HG03342 (cell line): ENCODE data around the gene TSPAN4.

ENCODE experiments used
- ATAC-seq: cut with Tn5 transposase; IDR thresholded peaks from one replicate; pipeline ENCODE4 v1.9.1; 2021; ENCODE audit warnings: mild to moderate bottlenecking, moderate library complexity; ENCODE audit not compliant: unreplicated experiment

The TSPAN4 gene

DNA sequence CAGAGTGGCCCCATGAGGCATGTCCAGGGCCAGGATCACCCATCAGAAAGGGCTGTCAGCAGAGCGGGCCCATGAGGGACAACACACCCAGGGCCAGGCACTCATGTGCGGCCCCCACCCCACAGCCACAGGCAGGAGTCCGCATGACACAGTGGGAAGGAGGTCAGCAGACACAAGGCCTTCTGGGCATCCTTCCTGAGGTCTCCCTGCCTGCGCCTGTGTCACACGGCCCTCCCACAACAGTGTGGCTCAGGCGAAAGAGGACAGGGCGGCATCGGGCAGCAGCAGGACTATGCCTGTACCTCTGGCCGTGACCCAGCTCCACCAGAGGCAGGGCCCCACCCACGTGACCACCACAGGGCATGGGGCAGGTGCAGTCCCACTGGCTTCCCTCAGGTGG is 40.9 kb downstream of the TSPAN4 start:
- no peak for ATAC-seq

DNA sequence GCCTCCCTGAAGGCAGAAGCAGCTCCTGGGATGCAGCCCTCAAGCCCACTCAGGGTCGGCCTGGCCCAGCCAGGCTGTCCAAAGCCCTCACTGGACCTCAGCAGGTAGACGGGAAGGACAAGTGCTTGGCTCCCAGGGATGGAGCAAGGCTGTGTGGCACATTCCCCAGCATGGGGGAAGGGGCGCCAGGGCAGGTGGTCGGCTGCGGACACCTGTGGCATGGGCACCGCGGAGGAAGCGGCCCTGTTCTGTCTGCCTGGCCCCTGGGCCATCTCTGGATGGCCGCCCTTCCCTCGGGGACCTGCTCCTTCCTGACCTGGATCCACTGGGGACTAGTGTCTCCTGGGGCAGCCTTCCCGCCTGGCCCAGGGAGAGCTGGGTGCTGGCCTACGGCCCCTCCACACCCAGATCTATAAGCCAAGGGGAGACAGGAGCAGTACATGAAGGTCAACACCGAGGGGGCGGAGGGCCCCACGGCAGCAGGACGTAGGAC is 42.0 kb downstream of the TSPAN4 start:
- no peak for ATAC-seq

- no peak for ATAC-seq
Observed at GRCh38 chr11:886568-886967, 43.9 kb downstream of the TSPAN4 start.

- ATAC-seq = no peak
Observed at GRCh38 chr11:887589-887988, 44.9 kb downstream of the TSPAN4 start.

DNA sequence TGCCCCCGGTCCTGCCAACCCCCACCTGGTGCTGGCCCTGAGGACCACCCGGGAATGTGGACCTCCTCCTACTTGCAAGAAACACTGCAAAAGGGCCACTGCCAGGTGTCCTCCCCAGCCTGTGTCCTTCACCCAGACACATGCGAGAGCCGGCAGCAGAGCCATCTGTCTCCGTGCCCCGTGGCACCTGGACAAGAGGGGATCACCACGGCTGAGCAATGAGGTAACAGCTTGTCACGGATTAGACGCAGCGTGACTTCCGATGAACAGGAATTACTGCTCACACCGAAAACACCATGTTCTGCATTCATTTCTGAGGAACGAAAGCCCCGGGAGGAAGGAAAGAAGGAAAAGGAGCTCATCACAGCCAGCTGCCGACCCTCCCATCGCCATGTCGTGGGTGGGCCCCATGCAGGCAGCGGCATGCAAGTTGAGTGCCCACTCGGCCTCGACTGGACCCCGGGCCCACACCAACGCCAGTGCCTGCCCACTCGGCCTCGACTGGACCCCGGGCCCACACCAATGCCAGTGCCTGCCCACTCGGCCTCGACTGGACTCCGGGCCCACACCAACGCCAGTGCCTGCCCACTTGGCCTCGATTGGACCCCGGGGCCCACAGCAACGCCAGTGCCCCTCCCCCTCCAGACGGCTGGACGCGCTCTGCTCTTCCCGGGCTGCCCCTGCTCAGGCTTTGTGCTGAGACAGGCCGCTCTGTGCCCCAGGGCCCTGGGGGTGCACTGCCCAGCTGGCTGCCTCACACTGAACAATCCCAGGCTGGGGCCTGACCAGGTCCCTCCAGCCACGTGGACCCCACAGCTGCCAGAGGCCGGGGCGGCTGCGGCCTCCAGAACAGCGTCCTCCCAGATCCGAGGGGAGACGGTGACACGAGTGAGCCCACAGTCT is 45.9 kb downstream of the TSPAN4 start:
- ATAC-seq = no peak

- no peak for ATAC-seq
Observed at GRCh38 chr11:889257-889656, 46.6 kb downstream of the TSPAN4 start.

GRCh38 chr11:889687-890475 is 47.2 kb downstream of the TSPAN4 start:
- no peak for ATAC-seq

GRCh38 chr11:890794-891540 is 48.3 kb downstream of the TSPAN4 start:
- ATAC-seq = no peak

GRCh38 chr11:893008-893654 is 50.5 kb downstream of the TSPAN4 start:
- no peak for ATAC-seq

DNA sequence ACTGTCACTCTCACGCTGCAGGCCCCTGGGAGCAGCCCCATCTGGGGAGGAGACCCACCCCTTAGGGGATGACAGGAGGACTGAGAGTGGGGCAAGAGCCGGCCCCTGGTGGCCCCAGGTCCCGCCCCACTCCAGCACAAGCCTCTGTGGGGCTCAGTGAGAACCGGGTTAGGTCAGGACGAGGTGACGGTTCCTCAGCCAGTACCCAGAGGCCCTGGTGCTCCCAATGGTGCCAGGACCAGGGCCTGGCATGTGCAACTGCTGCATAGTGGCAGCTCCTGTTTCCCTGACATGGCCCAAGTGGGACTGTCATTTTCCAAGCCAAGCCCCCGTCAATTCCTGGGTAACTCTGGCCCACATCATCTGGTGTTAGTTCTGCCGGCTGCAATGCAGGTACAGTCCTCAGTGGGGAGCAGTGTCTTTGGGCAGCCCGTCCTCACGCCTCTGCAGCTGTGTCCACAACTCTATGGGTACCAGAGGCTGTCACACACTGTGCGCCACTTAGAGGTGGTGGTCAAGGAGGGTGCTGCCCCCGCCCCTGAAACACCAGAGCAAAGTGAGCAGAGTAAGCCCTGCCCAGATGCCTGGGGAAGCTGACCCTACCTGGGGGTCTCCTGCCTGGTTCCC is 52.0 kb downstream of the TSPAN4 start:
- no peak for ATAC-seq

DNA sequence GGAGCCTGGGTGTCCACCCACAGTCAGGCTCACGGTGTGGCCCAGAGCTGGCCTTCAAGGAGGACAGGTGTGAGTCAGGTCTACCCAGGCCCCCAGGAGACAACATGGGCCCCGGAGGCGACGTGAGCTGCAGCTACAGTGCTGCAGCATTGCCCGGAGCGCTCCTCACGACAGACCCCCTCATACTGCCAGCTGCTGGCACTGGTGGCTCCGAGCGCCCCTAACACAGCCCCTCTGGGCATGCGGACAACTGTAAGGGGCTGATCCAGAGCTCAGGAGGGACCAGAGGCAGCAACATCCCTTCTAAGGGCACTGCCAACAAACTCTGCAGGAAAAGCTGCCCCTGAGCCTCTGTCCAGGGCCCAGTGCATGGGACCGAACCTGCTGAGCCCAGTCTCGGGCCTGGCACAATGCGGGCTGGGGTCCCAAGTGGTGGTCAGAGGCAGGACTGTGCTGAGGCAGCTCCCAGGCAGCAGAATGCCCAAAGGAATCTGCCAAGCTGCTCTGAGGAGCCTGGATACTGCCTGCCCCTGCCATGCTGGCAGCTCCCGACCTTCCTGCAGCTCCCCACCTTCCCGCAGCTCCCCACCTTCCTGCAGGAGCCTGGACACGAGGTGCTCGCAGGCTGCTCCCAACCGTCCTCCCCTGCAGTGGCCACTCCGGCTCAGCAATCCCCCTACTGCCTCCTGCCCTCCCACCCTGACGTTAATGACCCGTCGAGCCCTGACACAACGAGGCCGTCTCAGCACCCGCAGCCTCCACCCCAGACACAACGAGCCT is 52.9 kb downstream of the TSPAN4 start:
- ATAC-seq = no peak

DNA sequence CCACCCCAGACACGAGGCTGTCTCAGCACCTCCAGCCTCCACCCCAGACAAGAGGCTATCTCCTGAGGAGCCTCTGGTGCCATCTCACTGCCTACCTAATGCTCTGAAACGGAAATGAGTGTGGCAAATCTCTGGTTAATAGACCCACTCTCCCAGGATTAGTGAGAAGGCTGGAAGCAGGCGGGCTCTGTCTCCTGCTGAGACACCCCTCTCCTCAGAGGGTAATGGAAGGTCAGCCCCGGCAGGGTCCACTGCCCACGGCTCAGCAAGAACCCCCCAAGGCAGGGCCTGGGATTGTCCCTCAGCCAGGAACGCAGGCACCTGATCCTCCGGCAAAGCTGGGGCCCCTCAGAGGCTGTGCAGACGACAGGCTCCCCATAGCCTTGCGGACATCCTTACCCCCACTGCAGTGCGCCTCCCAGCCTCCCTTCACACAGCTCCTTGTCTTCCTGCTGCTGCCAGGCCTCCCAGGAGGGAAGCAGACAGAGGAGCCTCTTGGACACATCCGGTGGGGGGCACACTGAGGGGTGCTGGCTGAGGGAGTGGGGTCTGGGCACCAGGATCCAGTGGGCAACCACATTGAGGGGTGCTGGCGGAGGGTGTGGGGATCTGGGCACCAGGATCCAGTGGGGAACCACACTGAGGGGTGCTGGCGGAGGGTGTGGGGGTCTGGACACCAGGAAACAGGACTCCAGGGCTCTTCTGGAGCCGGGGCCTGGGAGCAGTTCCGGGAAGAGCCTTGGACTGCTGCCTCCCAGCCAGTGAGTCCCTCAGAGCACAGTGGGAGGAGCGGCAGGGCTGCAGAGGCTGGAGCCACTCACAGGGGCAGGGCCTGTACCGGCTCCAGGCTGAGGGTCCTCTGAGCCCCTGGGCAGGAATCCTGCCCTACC is 54.8 kb downstream of the TSPAN4 start:
- no peak for ATAC-seq

- no peak for ATAC-seq
Observed at GRCh38 chr11:898143-898511, 55.5 kb downstream of the TSPAN4 start.

GRCh38 chr11:898540-899190 is 56.0 kb downstream of the TSPAN4 start:
- no peak for ATAC-seq

GRCh38 chr11:899724-900123 is 57.1 kb downstream of the TSPAN4 start:
- no peak for ATAC-seq

- ATAC-seq = no peak
Observed at GRCh38 chr11:900545-900944, 57.9 kb downstream of the TSPAN4 start.

DNA sequence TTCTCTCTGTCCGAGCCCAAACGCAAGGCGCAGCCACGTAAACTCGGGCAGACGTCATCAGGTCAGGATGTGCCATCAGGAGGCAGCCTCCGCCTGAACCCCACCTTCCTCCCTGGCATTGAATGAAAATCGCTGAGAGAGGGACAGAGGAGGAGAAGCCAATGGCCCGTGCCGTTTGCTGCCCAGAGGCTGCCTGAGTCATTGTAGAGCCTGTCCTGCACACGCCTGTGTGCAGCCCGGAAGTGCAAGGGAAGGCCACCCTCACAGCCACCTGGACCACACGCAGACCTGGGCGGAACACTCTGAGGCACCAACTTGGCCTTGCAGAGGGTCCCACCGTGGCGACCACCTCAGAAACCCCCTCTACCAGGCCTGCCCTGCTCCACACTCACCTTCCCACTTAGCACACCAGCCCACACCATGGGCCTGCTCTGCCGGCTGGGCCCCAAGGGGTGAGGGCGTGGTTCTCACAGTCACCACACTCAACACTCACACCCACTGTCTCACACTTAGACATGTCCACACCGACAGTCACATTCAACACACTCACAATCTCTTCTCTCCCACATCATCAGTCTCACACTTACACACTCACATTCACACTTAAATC is 58.9 kb downstream of the TSPAN4 start:
- no peak for ATAC-seq

- no peak for ATAC-seq
Observed at GRCh38 chr11:904380-904779, 61.7 kb downstream of the TSPAN4 start.
